GM21390 (cell line): ENCODE measurements around the gene OXLD1.

Source experiments
- ATAC-seq: cut with Tn5 transposase; IDR thresholded peaks from one replicate; pipeline ENCODE4 v1.9.1; 2021; ENCODE audit not compliant: unreplicated experiment

Gene OXLD1

GRCh38 chr17:81655378-81656117, 10.9 kb downstream of the OXLD1 start:
- no peak for ATAC-seq

- no peak for ATAC-seq
Measured at GRCh38 chr17:81652906-81653771, 13.3 kb downstream of the OXLD1 start.

DNA sequence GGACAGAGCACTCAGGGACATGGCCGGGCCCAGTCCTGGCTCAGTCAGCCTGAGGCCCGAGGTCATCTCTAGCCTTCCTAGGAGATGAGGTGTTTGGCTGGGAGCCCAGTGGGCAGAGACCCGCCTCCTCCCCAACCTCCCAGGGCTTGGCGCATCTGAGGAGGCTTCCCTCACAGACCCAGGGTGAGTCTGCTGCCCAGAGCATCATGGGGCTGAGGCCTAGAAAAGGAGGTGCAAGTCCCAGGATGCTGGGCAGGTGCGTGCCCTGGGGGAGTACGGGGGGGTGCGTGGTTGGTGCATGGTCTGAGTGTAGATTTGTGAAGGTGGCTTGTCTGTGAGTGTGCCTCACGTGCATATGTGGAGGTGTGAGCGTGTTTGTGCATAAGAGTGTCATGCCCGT, 14.7 kb downstream of the OXLD1 start:
- no peak for ATAC-seq

GRCh38 chr17:81650951-81651350, 15.5 kb downstream of the OXLD1 start:
- ATAC-seq, result no peak

DNA sequence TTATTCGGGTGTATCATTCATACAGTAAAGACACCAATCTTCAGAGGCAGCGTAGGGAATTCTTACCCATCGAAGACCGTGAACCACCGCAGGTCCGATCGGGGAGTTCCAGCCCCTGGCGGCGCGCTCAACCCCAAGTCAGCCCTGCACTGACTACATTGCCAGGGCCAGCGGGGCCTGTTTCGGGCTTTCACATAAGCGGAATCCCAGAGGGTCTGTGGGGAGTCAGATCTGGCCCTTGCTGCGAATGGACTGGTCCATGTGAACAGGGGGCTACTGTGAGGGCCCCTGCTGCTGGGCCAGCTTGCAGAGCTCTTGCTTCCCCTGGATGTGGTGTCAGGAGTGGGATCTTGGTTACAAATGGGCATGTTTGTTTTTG, 17.7 kb downstream of the OXLD1 start:
- no peak for ATAC-seq

DNA sequence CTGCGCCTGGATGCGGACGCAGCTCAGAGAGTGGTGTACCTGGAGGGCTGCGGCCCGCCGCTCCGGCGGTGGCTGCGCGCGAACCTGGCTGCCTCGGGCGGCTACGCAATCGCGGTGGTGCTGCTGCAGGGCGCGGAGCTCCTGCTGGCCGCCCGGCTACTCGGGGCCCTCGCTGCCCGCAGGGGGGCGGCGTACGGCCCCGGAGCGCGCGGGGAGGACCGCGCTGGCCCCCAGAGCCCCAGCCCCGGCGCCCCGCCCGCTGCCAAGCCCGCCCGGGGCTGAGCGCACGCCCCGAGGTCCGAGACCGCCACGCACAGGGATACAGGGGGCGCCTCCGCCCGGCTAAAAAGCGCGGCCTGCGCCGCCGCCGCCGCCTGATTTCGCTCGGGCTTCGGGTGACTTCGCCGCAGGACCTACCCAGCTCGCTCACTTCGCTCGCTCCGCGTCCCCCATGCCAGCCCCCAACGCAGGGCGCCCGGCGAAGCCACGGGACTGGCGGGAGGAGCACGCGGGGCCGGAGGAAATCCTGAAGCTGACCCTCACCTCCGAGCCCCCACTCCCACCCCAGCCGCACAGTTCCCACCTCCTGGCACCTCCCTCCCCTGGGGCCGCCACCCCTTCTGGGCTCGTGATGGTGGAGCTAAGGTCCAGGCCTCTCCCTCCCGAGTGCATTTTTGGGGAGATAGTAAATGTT, 18.2 kb downstream of the OXLD1 start:
- no peak for ATAC-seq

DNA sequence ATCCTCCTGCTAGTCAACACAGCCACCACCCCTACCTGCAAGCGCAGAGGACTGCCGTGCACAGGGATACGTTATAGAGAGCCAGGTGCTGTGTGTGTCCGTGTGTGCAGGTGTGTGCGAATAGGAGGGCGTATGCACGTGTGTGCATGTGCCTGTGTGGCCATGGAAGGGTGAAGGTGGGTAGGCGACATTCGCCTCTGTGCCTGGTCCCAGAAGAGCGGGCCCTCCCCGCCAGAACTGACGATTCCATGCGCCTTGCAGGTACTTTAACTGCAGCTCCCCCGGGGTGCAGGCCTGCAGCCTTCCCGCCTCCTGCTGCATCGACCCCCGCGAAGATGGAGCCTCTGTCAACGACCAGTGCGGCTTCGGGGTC, 18.8 kb downstream of the OXLD1 start:
- no peak for ATAC-seq

- no peak for ATAC-seq
Measured at GRCh38 chr17:81646869-81647600, 19.4 kb downstream of the OXLD1 start.

GRCh38 chr17:81644976-81645952, 21.1 kb downstream of the OXLD1 start:
- ATAC-seq, result no peak

GRCh38 chr17:81644496-81644895, 21.9 kb downstream of the OXLD1 start:
- no peak for ATAC-seq

GRCh38 chr17:81641825-81642489, 24.4 kb downstream of the OXLD1 start:
- ATAC-seq, result no peak

DNA sequence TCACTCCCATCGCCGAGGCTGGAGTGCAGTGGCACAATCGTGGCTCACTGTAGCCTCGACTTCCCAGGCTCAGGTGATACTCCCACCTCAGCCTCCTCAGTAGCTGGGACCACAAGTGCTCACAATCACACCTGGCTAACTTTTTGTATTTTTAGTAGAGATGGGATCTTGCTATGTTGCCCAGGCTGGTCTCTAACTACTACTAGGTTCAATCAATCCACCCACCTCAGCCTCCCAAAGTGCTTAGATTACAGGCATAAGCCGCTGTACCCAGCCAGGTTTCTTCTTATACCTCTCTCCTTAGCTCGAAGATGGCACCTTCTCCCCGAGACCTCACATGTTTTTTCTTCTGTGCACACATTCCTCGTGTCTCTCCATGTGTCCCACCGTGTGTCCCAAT, 26.4 kb downstream of the OXLD1 start:
- ATAC-seq, result no peak

DNA sequence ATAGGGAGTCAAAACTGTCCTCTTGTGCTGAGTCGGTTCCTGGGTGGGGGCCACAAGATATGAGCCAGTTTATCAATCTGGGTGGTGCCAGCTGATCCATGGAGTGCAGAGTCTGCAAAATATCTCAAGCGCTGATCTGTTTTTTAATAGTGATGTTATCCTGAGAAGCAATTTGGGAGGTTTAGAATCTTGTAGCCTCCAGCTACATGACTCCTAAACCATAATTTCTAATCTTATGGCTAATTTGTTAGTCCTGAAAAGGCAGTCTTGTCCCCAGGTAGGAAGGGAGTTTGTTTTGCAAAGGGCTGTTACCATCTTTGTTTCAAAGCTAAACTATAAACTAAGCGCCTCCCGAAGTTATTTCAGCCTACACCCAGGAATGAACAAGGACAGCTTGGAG, 27.7 kb downstream of the OXLD1 start:
- no peak for ATAC-seq

DNA sequence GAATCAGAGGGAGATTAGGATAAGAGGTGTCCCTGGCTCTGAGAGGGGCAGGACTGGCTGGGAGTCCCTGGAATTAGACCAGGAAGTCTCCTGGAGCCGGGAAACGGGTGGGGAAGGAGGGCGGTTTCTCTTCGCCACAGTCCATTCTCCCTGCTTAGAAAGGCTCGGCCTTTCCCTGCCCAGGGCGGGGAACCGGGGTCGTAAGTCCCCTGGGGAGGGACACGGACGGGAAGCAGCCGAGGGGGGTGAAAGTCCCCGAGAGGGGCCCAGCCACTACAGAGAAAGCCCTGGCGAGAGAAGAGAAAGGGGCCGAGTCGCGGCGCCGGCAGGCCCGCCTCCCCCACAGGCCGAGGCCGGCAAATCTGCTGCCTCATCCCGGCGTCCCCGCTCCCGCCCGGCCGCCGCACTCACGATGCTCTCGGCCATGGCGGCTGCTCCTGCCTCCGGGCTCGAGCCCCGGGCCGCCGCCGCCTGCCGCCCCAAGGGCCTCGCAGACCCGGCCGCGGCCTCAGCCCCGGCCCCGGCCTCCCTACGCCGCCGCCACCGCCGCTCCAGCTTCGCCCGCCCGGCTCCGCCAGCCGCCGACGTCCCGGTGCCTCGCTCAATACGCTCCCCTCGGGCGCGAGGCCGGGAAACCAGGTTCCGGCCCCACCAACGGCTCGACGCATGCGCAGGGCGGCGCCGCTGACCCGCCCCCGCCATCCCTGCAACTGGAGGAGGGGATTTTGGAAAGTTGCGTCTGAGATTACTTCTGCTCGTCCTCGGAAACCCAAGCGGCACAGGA, 29.7 kb downstream of the OXLD1 start, which contains the start of the genes NPLOC4 and TSPAN10:
NPLOC4 (minus strand) TSS at position 608 of the 784 bp plus-strand sequence; CDS start at position 426, 182 bp downstream.
TSPAN10 (plus strand) TSS at position 692 of the 784 bp plus-strand sequence. CDS start 5,217 bp downstream, outside the sequence.
- ATAC-seq, result peak; percentile 84

- ATAC-seq, result no peak
Measured at GRCh38 chr17:81635973-81636504, 30.4 kb downstream of the OXLD1 start.

DNA sequence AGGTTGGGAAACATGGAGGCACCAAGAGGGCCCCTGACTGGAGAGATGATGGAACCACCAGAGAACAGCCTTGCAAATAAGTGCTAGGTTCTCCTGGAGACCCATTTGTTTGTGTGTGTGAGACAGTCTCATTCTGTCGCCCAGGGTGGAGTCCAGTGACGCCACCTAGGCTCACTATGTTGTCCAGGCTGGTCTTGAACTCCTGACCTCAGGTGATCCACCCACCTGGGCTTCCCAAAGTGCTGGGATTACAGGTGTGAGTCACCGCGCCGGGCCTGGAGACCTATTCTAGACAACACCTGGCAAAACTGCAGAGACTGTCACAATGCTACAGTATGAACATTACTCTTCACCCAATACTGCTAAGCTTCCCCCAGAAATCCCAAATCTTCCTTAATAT, 31.0 kb downstream of the OXLD1 start:
- no peak for ATAC-seq

DNA sequence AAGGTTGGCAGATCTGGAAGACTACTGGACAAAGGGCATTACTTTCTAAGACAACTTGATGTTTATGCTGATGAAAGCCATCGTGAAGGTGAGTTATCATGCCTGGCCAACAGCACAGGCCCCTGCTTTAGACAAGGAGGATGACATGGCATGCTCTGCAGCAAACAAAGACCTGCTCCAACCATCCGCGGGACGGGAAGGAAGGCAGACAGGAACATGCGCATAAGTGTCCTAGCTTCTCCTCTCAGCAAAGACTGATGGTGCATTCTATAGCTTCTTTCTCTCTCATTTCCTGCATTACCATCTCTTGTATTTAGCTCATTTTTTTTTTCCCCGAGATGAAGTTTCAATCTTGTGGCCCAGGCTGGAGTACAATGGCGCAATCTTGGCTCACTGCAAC, 34.9 kb downstream of the OXLD1 start:
- no peak for ATAC-seq

GRCh38 chr17:81630274-81630673, 36.1 kb downstream of the OXLD1 start:
- no peak for ATAC-seq
